ENCODE results near the gene SPATA45.

Gene SPATA45

GRCh38 chr1:212781225-212781624 lies 66.2 kb downstream of the SPATA45 start:
- TF ChIP-seq CTCF (conservative IDR thresholded peaks at IDR 0.05; ENCODE audit: low read depth, low read length), result no peak
- no peak for DNase-seq (ENCODE audit: low read depth)

GRCh38 chr1:212780759-212781158 lies 66.7 kb downstream of the SPATA45 start:
- no peak for TF ChIP-seq CTCF (conservative IDR thresholded peaks at IDR 0.05; ENCODE audit: low read depth, low read length)
- no peak overlapping the region for H3K4me3 ChIP-seq (ENCODE audit: low read depth, low read length)
- DNase-seq (ENCODE audit: low read depth), result no peak

More at GRCh38 chr1:212781225-212781624, 66.2 kb downstream of the SPATA45 start:
- H3K4me3 ChIP-seq (ENCODE audit: low read depth, low read length), result no peak overlapping the region

Measured in choroid plexus epithelial cell (primary cell).